H1 (cell line): ENCODE measurements around the gene DPYD. TPM values are rescaled to one million over a fixed set of nuclear protein-coding genes. Genes with fewer than 3 reads are reported as not detected.

Experiments used
- CTCF ChIA-PET: fragments of 300-600 bp; sonication (Branson Sonifier 250); formaldehyde crosslinking; loops from one replicate; lab custom pipeline; 2021; ENCODE audit not compliant: partially characterized antibody; lab: Charles Lee
- POLR2A ChIA-PET: fragments of 300-600 bp; sonication (Branson Sonifier 250); formaldehyde crosslinking; loops from one replicate; lab custom pipeline; 2021; ENCODE audit warnings: inconsistent platforms; ENCODE audit not compliant: partially characterized antibody; lab: Charles Lee
- DNase-seq, 2 experiments: peaks; one replicate each; pipeline versions ENCODE4 v3.0.0 to v3.0.0-alpha.2; 2010 to 2022; ENCODE audit warnings: low spot score in 2 of 2, low read depth in 1 of 2, mixed read lengths in 1 of 2
- FAIRE-seq: peaks from 2 replicates; lab custom pipeline; 2011; peaks lifted over from hg19 to GRCh38; lab: Jason Lieb, UNC
- H2AFZ ChIP-seq: 2 replicates; pipeline ENCODE4 v1.8.1; 2012; ENCODE audit warnings: low read length, inconsistent platforms
- H2AK5ac ChIP-seq: 2 replicates; pipeline ENCODE4 v1.6.1; 2013; ENCODE audit warnings: low read depth, low read length
- H2BK120ac ChIP-seq: replicated peaks from 2 replicates; pipeline ENCODE3; 2013; ENCODE audit warnings: low read depth, low read length, inconsistent platforms
- H2BK12ac ChIP-seq: 2 replicates; pipeline ENCODE4 v1.6.1; 2013; ENCODE audit warnings: low read depth, low read length
- H2BK15ac ChIP-seq: 2 replicates; pipeline ENCODE4 v1.6.1; 2013; ENCODE audit warnings: low read length
- H2BK20ac ChIP-seq: 2 replicates; pipeline ENCODE4 v1.6.1; 2013; ENCODE audit warnings: low read length
- H2BK5ac ChIP-seq: 2 replicates; pipeline ENCODE4 v1.6.1; 2013; ENCODE audit warnings: low read depth, low read length
- H3K14ac ChIP-seq: 2 replicates; pipeline ENCODE4 v1.6.1; 2013; ENCODE audit warnings: inconsistent platforms; ENCODE audit not compliant: insufficient read length
- H3K18ac ChIP-seq: 2 replicates; pipeline ENCODE4 v1.6.1; 2013; ENCODE audit warnings: low read length; ENCODE audit errors: extremely low read depth
- H3K23ac ChIP-seq: 2 replicates; pipeline ENCODE4 v1.6.1; 2013; ENCODE audit warnings: inconsistent platforms; ENCODE audit not compliant: insufficient read length
- H3K23me2 ChIP-seq: 2 replicates; pipeline ENCODE4 v1.6.1; 2013; ENCODE audit warnings: low read depth, low read length
- H3K27ac ChIP-seq: 2 replicates; pipeline ENCODE4 v1.6.1; 2011; ENCODE audit warnings: low read depth, low read length, inconsistent platforms
- H3K27me3 ChIP-seq, 4 experiments: replicated peaks in 1 of 4; 1 replicate in 1 of 4; 2 replicates in 3 of 4; pipeline versions ENCODE4 v1.6.1 to v1.8.1; 2011 to 2013; ENCODE audit warnings: low read length in 3 of 4, mild to moderate bottlenecking in 3 of 4, inconsistent platforms in 2 of 4, mixed read lengths in 2 of 4, moderate library complexity in 1 of 4; ENCODE audit not compliant: control insufficient read depth in 3 of 4, insufficient read depth in 3 of 4; ENCODE audit errors: extremely low read depth in 1 of 4
- H3K36me3 ChIP-seq, 4 experiments: 2 replicates each; pipeline versions ENCODE4 v1.6.1 to v1.8.1; 2011 to 2013; ENCODE audit warnings: mild to moderate bottlenecking in 4 of 4, low read length in 3 of 4, moderate library complexity in 2 of 4, control low read depth in 1 of 4, inconsistent platforms in 1 of 4; ENCODE audit not compliant: insufficient read depth in 4 of 4, control insufficient read depth in 2 of 4
- H3K4ac ChIP-seq: replicated peaks from 2 replicates; pipeline ENCODE3; 2013; ENCODE audit warnings: low read length, low read depth, mixed read lengths, inconsistent platforms; ENCODE audit not compliant: insufficient read length
- H3K4me1 ChIP-seq, 4 experiments: replicated peaks in 1 of 4; 1 replicate in 1 of 4; 2 replicates in 3 of 4; pipeline versions ENCODE4 v1.6.1 to v1.8.1; 2011 to 2013; ENCODE audit warnings: low read length in 3 of 4, inconsistent platforms in 2 of 4, mixed read lengths in 1 of 4; ENCODE audit not compliant: insufficient read depth in 4 of 4, control insufficient read depth in 3 of 4
- H3K4me2 ChIP-seq, 2 experiments: 2 replicates each; pipeline versions ENCODE4 v1.6.1 to v1.8.1; 2011 to 2013; ENCODE audit warnings: low read depth in 2 of 2, low read length in 2 of 2, control low read depth in 1 of 2, inconsistent platforms in 1 of 2, mild to moderate bottlenecking in 1 of 2; ENCODE audit not compliant: insufficient read depth in 1 of 2
- H3K4me3 ChIP-seq, 4 experiments: fragments of 200-600, 300-600 bp in 1 of 4; sonication (generic), shearing (Covaris generic), sonication (Bioruptor Twin) in 1 of 4; 2 replicates each; pipeline versions ENCODE4 v1.5.1 to v1.8.1; 2011 to 2016; ENCODE audit warnings: low read length in 4 of 4, low read depth in 3 of 4, control low read depth in 2 of 4, inconsistent platforms in 2 of 4, mild to moderate bottlenecking in 2 of 4, mixed read lengths in 1 of 4, moderate library complexity in 1 of 4; ENCODE audit not compliant: insufficient read depth in 2 of 4; ENCODE audit errors: extremely low read depth in 1 of 4
- H3K56ac ChIP-seq: replicated peaks from 2 replicates; pipeline ENCODE3; 2013; ENCODE audit warnings: low read depth, mild to moderate bottlenecking, mixed read lengths, low read length, inconsistent platforms; ENCODE audit not compliant: insufficient read length
- H3K79me1 ChIP-seq: 2 replicates; pipeline ENCODE4 v1.6.1; 2013; ENCODE audit warnings: low read depth, low read length, control low read depth
- H3K79me2 ChIP-seq, 2 experiments: 2 replicates each; pipeline versions ENCODE4 v1.6.1 to v1.8.1; 2012 to 2013; ENCODE audit warnings: low read length in 2 of 2, mild to moderate bottlenecking in 2 of 2, inconsistent platforms in 1 of 2; ENCODE audit not compliant: insufficient read depth in 2 of 2, control insufficient read depth in 1 of 2
- H3K9ac ChIP-seq, 4 experiments: replicated peaks in 1 of 4; 1 replicate in 1 of 4; 2 replicates in 3 of 4; pipeline versions ENCODE4 v1.6.1 to v1.8.1; 2011 to 2013; ENCODE audit warnings: low read depth in 3 of 4, low read length in 3 of 4, control low read depth in 2 of 4, mild to moderate bottlenecking in 2 of 4, moderate library complexity in 2 of 4, inconsistent platforms in 1 of 4; ENCODE audit errors: extremely low read depth in 1 of 4
- H3K9me3 ChIP-seq, 2 experiments: 2 replicates each; pipeline versions ENCODE4 v1.6.1 to v1.8.1; 2012 to 2013; ENCODE audit warnings: mild to moderate bottlenecking in 2 of 2, moderate library complexity in 2 of 2, control low read depth in 1 of 2, inconsistent platforms in 1 of 2, low read depth in 1 of 2, low read length in 1 of 2, mixed read lengths in 1 of 2; ENCODE audit not compliant: insufficient read depth in 2 of 2
- H4K20me1 ChIP-seq, 2 experiments: replicated peaks in 1 of 2; 2 replicates each; pipeline versions ENCODE3 to v1.8.1; 2011 to 2013; ENCODE audit warnings: inconsistent platforms in 2 of 2, low read length in 2 of 2, mild to moderate bottlenecking in 1 of 2; ENCODE audit not compliant: insufficient read depth in 2 of 2, control insufficient read depth in 1 of 2
- H4K5ac ChIP-seq: 2 replicates; pipeline ENCODE4 v1.6.1; 2013; ENCODE audit warnings: low read length, low read depth, mixed read lengths, inconsistent platforms; ENCODE audit not compliant: insufficient read length
- H4K8ac ChIP-seq: 2 replicates; pipeline ENCODE4 v1.8.0; 2013; ENCODE audit warnings: mild to moderate bottlenecking, moderate library complexity, low read length, inconsistent platforms; ENCODE audit not compliant: insufficient read depth; ENCODE audit errors: extremely low read depth
- H4K91ac ChIP-seq: replicated peaks from 2 replicates; pipeline ENCODE3; 2013; ENCODE audit warnings: low read length, mixed read lengths, inconsistent platforms; ENCODE audit not compliant: insufficient read length
- CBX8 ChIP-seq: fragments of 300-800, 300-1000 bp; sonication (generic); IDR thresholded peaks from 2 replicates; pipeline ENCODE4 v1.7.1; 2016; ENCODE audit warnings: low read depth, low read length, borderline replicate concordance
- CTBP2 ChIP-seq: IDR thresholded peaks from 2 replicates; pipeline ENCODE4 v1.7.0; 2011; ENCODE audit warnings: borderline replicate concordance, mild to moderate bottlenecking, moderate library complexity, mixed read lengths, low read length; ENCODE audit not compliant: insufficient read depth, insufficient read length
- EGR1 ChIP-seq: IDR thresholded peaks from 2 replicates; pipeline ENCODE4 v1.6.1; 2011; ENCODE audit warnings: low read depth, low read length, borderline replicate concordance
- GABPA ChIP-seq: IDR thresholded peaks from 2 replicates; pipeline ENCODE4 v1.6.1; 2011; ENCODE audit warnings: mild to moderate bottlenecking, low read length, moderate library complexity, borderline replicate concordance; ENCODE audit not compliant: insufficient read depth
- MAFK ChIP-seq: IDR thresholded peaks from 2 replicates; pipeline ENCODE4 v1.6.1; 2012; ENCODE audit warnings: low read depth, mild to moderate bottlenecking, improper control_type of control experiment, low read length
- POU5F1 ChIP-seq: IDR thresholded peaks from 2 replicates; pipeline ENCODE4 v1.6.1; 2011; ENCODE audit warnings: low read depth, mild to moderate bottlenecking, low read length, moderate library complexity
- TAF1 ChIP-seq: IDR thresholded peaks from 2 replicates; pipeline ENCODE4 v1.6.1; 2011; ENCODE audit warnings: mild to moderate bottlenecking, low read depth, low read length
- TAF7 ChIP-seq: optimal IDR thresholded peaks from 2 replicates; pipeline ENCODE3; 2011; ENCODE audit warnings: low read depth, mild to moderate bottlenecking, inconsistent platforms, low read length, moderate library complexity, borderline replicate concordance
- TCF12 ChIP-seq: IDR thresholded peaks from 2 replicates; pipeline ENCODE4 v1.6.1; 2011; ENCODE audit warnings: low read depth, mild to moderate bottlenecking, low read length
- WGBS, 2 experiments: shearing (Covaris generic) in 1 of 2; methylation state at CpG; one replicate each; pipeline versions ENCODE4 v1.1.6 to v1.1.7; 2013 to 2015; ENCODE audit warnings: low lambda C conversion rate in 2 of 2, mixed read lengths in 2 of 2, inconsistent platforms in 1 of 2, low coverage in 1 of 2, missing lambda C conversion rate in 1 of 2; ENCODE audit not compliant: insufficient replicate concordance in 2 of 2, insufficient coverage in 1 of 2, insufficient read length in 1 of 2; ENCODE audit errors: extremely low coverage in 1 of 2, missing lambda C conversion rate in 1 of 2; 5-methylcytosine and 5-hydroxymethylcytosine counted together
- polyA plus RNA-seq, 7 experiments: library from polyadenylated mRNA; depleted of rRNA in 3 of 7; stranded (reverse) in 5 of 7; unstranded in 2 of 7; fragments of >200 nt in 5 of 7; fragments of 200-250 nt in 2 of 7; gene quantifications; 1 replicate in 5 of 7; 2 replicates in 1 of 7; 4 replicates in 1 of 7; pipeline versions ENCODE4 v1.2.1 to v1.2.3, GENCODE V29; 2011 to 2013; ENCODE audit warnings: missing spikeins in 2 of 7, mixed read lengths in 2 of 7
- total RNA-seq: library from RNA; stranded (reverse); fragmentation: NEBNext Ultra II Directional; extraction: Animal tissue kit (Norgen Biotek cat#: 25700); gene quantifications from 2 replicates; pipeline ENCODE4 v1.2.1, GENCODE V29; 2021

DPYD gene
- total and polyA plus RNA-seq, 2 of the 8 experiments (the other 6 are each of a cell fraction or from before 2014, with no cell fraction given): 0.29 to 0.73 TPM

GRCh38 chr1:97593192-97593591, 327.6 kb downstream of the DPYD start:
- CTCF ChIA-PET: no interaction called here

More at GRCh38 chr1:97593192-97593591, 327.6 kb downstream of the DPYD start:
- Histone ChIP-seq H3K23me2 (no peaks in the 10 kb centered on the region), H3K36me3 (no peaks in the 10 kb centered on the region), H3K79me1 (no peaks in the 10 kb centered on the region), H4K5ac (no peak overlapping the region), H4K8ac (no peak overlapping the region), H3K18ac (no peak overlapping the region), H2BK12ac (no peak overlapping the region), H3K27ac (no peak overlapping the region), H3K14ac (no peak overlapping the region), H3K23ac (no peak overlapping the region), H3K9ac (no peak overlapping the region), H3K4me2 (no peak overlapping the region), H3K27me3 (no peaks in the 10 kb centered on the region), H2BK120ac (no peak overlapping the region), H2AFZ (no peak overlapping the region), H4K91ac (no peak overlapping the region), H3K4ac (no peak overlapping the region), H2BK20ac (no peak overlapping the region), H3K56ac (no peak overlapping the region), H2BK15ac (no peak overlapping the region)
- FAIRE-seq (no peak), DNase-seq (no peak)
- WGBS, 2 experiments: 94% methylated on average over 8 of the region's 8 CpGs; no CpG with 5 or more reads in 1 of the 2 experiments
- TF ChIP-seq CTBP2 (no peak), POU5F1 (no peak), MAFK (no peak), TAF7 (no peak), EGR1 (no peak), CBX8 (no peak), TCF12 (no peak), TAF1 (no peak), GABPA (no peak)
- TF ChIP-seq, all 59 proteins: peak for 0
- Histone ChIP-seq H2AK5ac (no peak overlapping the region), H2BK5ac (no peak overlapping the region), H3K9me3 (no peaks in the 10 kb centered on the region), H3K79me2 (no peaks in the 10 kb centered on the region), H3K4me1 (no peaks in the 10 kb centered on the region), H4K20me1 (no peaks in the 10 kb centered on the region), H3K4me3 (no peak overlapping the region)
- POLR2A ChIA-PET: no interaction called here
